ENCODE measurements around the gene PABPC3.

The PABPC3 gene

GRCh38 chr13:25117312-25117711 lies 21.4 kb downstream of the PABPC3 start (continued):
- TF ChIP-seq, protein P1, sequence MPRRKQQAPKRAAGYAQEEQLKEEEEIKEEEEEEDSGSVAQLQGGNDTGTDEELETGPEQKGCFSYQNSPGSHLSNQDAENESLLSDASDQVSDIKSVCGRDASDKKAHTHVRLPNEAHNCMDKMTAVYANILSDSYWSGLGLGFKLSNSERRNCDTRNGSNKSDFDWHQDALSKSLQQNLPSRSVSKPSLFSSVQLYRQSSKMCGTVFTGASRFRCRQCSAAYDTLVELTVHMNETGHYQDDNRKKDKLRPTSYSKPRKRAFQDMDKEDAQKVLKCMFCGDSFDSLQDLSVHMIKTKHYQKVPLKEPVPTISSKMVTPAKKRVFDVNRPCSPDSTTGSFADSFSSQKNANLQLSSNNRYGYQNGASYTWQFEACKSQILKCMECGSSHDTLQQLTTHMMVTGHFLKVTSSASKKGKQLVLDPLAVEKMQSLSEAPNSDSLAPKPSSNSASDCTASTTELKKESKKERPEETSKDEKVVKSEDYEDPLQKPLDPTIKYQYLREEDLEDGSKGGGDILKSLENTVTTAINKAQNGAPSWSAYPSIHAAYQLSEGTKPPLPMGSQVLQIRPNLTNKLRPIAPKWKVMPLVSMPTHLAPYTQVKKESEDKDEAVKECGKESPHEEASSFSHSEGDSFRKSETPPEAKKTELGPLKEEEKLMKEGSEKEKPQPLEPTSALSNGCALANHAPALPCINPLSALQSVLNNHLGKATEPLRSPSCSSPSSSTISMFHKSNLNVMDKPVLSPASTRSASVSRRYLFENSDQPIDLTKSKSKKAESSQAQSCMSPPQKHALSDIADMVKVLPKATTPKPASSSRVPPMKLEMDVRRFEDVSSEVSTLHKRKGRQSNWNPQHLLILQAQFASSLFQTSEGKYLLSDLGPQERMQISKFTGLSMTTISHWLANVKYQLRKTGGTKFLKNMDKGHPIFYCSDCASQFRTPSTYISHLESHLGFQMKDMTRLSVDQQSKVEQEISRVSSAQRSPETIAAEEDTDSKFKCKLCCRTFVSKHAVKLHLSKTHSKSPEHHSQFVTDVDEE (CRISPR knock-in tag; IDR thresholded peaks at IDR 0.05): no peak
- no peak for TF ChIP-seq RARB (CRISPR knock-in tag; IDR thresholded peaks at IDR 0.05)

- no peak for ATAC-seq
These were observed 22.5 kb downstream of the PABPC3 start for GRCh38 chr13:25118378-25118905.

DNA sequence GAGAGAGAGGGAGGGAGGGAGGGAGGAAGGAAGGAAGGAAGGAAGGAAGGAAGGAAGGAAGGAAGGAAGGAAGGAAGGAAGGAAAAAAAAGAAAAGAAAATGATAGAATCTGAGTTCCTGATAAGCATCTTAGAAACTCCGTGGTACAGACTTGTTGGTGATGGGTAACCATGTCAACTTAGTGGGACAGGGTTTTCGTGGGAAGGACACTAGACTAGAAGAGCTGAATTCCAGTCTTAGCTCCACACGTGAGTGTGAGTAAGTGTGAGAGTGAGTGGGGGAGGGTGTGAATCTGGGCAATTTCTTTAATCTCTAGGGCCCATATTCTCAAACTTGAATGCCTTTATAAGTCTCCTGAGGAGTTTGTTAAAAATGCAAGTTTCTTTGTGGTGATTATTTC lies 35.0 kb downstream of the PABPC3 start:
- ATAC-seq: no peak

More at GRCh38 chr13:25118378-25118905, 22.5 kb downstream of the PABPC3 start:
- TF ChIP-seq BACH2 (CRISPR knock-in tag; IDR thresholded peaks at IDR 0.05; ENCODE audit: borderline replicate concordance) (no peak), ZFP30 (CRISPR knock-in tag; IDR thresholded peaks at IDR 0.05) (no peak), ZNF8 (CRISPR knock-in tag; IDR thresholded peaks at IDR 0.05) (no peak), GLIS3 (CRISPR knock-in tag; IDR thresholded peaks at IDR 0.05) (no peak), RARB (CRISPR knock-in tag; IDR thresholded peaks at IDR 0.05) (no peak), CREB5 (CRISPR knock-in tag; IDR thresholded peaks at IDR 0.05; ENCODE audit: low read depth) (no peak), SNAI2 (CRISPR knock-in tag; IDR thresholded peaks at IDR 0.05) (no peak), PATZ1 (CRISPR knock-in tag; IDR thresholded peaks at IDR 0.05; ENCODE audit: borderline replicate concordance) (no peak), ZNF70 (CRISPR knock-in tag; IDR thresholded peaks at IDR 0.05) (no peak), ZC3H10 (CRISPR knock-in tag; IDR thresholded peaks at IDR 0.05) (no peak), PPARA (CRISPR knock-in tag; IDR thresholded peaks at IDR 0.05; ENCODE audit: borderline replicate concordance) (no peak), ARNTL (CRISPR knock-in tag; IDR thresholded peaks at IDR 0.05; ENCODE audit: borderline replicate concordance, low read depth) (no peak), TOX (CRISPR knock-in tag; IDR thresholded peaks at IDR 0.05; ENCODE audit: borderline replicate concordance) (no peak), CSDC2 (CRISPR knock-in tag; IDR thresholded peaks at IDR 0.05) (no peak), ZNF565 (CRISPR knock-in tag; conservative IDR thresholded peaks at IDR 0.05; ENCODE audit: low read depth) (no peak), TCF4 (CRISPR knock-in tag; IDR thresholded peaks at IDR 0.05; ENCODE audit: borderline replicate concordance) (no peak), OSR1 (CRISPR knock-in tag; IDR thresholded peaks at IDR 0.05) (no peak)
- TF ChIP-seq, protein P1 (CRISPR knock-in tag; IDR thresholded peaks at IDR 0.05): no peak

More for the DNA sequence above, 35.0 kb downstream of the PABPC3 start:
- TF ChIP-seq BACH2 (CRISPR knock-in tag; IDR thresholded peaks at IDR 0.05; ENCODE audit: borderline replicate concordance) (no peak), CREB5 (CRISPR knock-in tag; IDR thresholded peaks at IDR 0.05; ENCODE audit: low read depth) (no peak), CSDC2 (CRISPR knock-in tag; IDR thresholded peaks at IDR 0.05) (no peak), CSRNP3 (CRISPR knock-in tag; IDR thresholded peaks at IDR 0.05) (no peak), PPARA (CRISPR knock-in tag; IDR thresholded peaks at IDR 0.05; ENCODE audit: borderline replicate concordance) (no peak), GLIS3 (CRISPR knock-in tag; IDR thresholded peaks at IDR 0.05) (no peak), ARNTL (CRISPR knock-in tag; IDR thresholded peaks at IDR 0.05; ENCODE audit: borderline replicate concordance, low read depth) (no peak), ESRRG (CRISPR knock-in tag; IDR thresholded peaks at IDR 0.05) (no peak), ZFP30 (CRISPR knock-in tag; IDR thresholded peaks at IDR 0.05) (no peak), OSR1 (CRISPR knock-in tag; IDR thresholded peaks at IDR 0.05) (no peak), TOX (CRISPR knock-in tag; IDR thresholded peaks at IDR 0.05; ENCODE audit: borderline replicate concordance) (no peak), ZNF8 (CRISPR knock-in tag; IDR thresholded peaks at IDR 0.05) (no peak), ISL1 (CRISPR knock-in tag; IDR thresholded peaks at IDR 0.05) (no peak)
